Measurements from ENCODE around the gene GFRA4.

Gene GFRA4

DNA sequence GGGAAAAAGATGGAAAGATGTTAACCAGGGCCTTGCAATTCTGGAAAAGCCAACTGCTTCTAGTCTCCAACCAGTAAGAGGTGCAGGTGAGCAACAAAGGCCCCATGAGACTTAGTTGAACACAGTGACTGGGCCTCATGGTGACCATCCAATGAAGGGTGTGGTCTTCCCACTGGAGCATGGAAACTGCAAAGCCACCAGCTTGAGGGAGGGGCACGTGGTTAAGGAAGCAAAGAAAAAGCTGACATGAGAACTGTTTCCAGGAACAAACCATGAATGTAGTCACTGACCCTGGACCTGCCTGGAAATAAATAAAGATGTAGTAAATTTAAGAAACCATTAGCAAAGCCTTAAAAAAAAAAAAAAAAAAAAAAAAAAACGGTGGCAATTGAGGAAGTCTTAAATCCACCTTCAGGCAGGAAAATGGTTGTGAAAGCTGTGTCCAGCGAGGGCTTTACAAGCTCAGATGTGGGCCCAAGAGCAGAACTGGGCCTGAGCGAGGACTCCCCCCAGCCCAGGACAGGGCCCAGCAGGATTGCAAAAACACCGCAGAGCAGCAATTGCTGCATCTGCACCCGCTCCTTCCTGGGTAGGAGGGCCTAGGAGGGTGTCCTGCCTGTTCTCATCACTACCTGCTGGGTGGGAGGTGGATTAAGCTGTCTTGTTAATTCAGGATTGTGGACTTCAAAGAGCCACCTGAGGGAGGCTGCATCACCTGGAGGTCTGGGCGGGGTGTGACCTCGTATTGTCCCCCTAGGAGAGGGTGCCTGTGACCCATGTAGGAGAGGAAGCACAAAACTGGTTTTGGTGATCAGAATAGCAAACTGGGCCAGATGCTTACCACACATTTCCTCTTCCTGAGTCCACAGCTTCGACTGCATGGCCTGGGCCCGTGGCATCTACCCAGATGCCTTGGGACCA, 10.3 kb downstream of the GFRA4 start:
- DNase-seq (ENCODE audit: low read depth) = no peak

GRCh38 chr20:3652221-3652620, 11.0 kb downstream of the GFRA4 start:
- DNase-seq (ENCODE audit: low read depth) = no peak

DNA sequence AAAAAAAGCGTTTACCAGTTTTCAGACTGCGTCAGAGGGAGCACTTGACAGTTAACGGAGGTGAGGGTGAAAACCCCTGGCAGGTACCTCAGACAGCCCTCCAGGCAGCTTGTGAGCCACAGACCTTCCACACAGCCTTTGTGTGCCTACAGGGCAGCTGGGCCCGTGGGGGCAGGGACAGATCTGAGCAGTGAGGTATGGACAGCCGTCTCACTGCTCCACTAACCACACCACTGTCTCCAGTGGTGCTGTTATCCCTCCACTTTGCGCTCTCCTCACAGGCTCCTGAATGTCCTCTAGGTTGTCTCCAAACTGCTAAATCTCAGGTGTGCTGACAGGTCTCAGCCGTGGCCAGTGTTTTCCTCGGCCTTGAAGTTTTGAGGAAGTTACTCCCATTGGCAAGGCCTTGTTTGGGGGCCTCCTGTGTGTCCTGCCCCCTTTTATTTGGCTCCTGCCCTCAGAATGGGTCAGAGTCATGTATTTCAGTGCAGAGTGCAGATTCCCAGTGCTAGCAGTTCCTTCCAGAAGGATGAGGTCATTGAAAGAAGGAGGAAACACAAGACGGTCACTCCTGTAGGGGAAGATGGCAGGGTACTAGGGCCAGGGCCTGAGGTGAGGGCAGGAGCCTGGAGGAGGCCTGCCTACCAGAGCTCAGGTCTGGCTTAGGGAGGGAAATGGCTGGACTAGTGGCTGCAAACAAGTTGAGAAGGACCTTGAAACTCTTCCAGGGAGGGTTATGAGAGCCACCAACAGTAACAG, 11.8 kb downstream of the GFRA4 start:
- DNase-seq (ENCODE audit: low read depth) = no peak

GRCh38 chr20:3648951-3649350, 14.2 kb downstream of the GFRA4 start:
- DNase-seq (ENCODE audit: low read depth) = no peak

GRCh38 chr20:3647473-3647872, 15.7 kb downstream of the GFRA4 start:
- no peak for DNase-seq (ENCODE audit: low read depth)

- DNase-seq (ENCODE audit: low read depth) = no peak
These were observed 16.5 kb downstream of the GFRA4 start for GRCh38 chr20:3646651-3647050.

DNA sequence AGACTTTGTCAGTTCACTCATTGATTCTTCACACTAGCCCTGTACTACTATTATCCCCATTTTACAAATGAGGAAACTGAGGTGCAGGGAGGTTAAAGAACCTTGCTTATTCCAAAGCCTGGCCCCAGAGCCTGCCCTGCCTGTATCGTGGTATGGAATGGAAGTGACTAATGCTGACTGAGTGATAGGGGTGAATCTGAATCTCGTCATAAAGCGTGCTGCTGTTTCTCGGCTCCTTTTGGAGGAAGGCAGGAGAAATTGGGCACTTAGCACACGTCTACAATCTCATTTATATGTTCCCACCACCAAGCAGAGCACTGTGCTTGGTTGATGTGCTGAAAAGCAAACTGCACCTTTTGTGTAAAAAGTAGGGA, 17.1 kb downstream of the GFRA4 start:
- DNase-seq (ENCODE audit: low read depth) = no peak

DNA sequence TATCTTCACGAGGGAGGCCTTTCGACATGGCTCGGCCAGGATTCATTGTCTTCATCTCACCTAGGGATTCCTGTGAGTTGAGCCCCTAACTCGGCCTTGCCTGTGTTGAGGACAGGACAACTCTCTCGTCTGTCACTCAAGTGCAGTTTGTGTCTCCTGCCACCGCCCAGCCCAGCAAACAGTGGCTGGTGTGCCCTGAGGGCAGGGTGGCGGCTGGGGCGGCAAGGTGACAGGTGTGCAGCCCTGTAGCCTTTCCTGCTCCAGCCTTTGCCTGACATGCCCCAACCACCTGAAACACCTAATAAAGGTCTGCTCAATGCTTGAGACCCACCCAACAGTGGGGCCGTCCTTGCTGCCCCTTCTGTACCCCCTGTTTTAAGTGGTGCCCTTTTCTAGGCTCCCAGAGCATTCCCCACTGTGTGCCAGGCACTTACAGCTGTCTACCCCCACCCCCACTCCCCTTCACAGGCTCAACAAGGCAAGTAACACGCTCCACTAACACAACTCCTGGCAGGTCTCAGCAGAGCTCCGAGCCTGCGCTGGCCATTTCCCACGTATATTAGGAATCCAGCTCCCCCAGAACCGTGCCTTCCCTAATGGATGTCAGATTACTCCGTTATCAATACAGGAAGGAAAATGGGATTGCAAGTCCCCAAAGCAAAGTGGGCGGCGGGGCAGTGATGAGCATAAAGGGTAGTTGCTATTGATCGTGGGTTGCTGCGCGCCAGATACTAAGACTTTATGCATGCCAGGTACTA, 17.7 kb downstream of the GFRA4 start:
- DNase-seq (ENCODE audit: low read depth) = no peak

DNA sequence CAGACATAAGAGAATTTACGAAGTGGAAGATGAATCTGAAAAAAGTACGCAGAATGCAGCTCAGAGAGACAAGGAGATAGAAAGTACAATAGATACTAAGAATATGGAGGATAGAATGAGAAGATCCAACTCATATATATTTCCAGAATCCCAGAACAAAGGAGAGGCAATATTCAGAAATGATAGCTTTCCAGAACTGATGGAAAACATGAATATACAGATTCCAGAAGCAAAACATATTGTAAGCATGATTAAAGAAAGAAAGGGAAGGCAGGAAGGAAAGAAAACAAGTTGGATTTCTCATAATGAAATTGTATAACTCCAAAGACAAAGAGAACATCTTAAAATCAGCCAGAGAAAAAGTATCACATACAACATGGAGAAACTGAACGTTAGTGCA, 22.9 kb downstream of the GFRA4 start:
- no peak for DNase-seq (ENCODE audit: low read depth)

GRCh38 chr20:3635346-3635745, 27.9 kb downstream of the GFRA4 start:
- DNase-seq (ENCODE audit: low read depth) = no peak

GRCh38 chr20:3633913-3634478, 29.2 kb downstream of the GFRA4 start:
- no peak for DNase-seq (ENCODE audit: low read depth)

- DNase-seq (ENCODE audit: low read depth) = no peak
These were observed 30.7 kb downstream of the GFRA4 start for GRCh38 chr20:3632311-3633004.

DNA sequence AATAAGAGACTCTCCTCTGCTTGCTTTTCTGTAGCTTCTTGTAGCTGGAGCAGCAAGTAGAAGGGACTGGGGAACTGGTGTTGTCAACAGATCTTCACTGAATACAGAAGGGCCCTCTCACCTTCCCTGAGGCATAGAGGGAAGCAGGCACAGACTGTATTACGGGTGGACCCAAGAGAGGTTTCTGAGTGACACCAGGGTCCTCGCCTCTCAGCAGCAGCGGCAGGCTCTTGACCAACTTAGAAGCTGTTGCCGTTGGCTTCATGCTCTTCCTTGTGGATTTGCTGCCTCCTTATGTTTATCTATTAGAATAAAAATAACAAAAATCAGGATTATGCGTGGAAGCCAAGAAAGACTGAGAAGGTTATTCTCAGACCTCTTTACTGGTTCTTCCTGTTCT, 31.7 kb downstream of the GFRA4 start:
- no peak for DNase-seq (ENCODE audit: low read depth)

GRCh38 chr20:3630429-3630828, 32.8 kb downstream of the GFRA4 start:
- no peak for DNase-seq (ENCODE audit: low read depth)

GRCh38 chr20:3629893-3630292, 33.3 kb downstream of the GFRA4 start:
- no peak for DNase-seq (ENCODE audit: low read depth)

DNA sequence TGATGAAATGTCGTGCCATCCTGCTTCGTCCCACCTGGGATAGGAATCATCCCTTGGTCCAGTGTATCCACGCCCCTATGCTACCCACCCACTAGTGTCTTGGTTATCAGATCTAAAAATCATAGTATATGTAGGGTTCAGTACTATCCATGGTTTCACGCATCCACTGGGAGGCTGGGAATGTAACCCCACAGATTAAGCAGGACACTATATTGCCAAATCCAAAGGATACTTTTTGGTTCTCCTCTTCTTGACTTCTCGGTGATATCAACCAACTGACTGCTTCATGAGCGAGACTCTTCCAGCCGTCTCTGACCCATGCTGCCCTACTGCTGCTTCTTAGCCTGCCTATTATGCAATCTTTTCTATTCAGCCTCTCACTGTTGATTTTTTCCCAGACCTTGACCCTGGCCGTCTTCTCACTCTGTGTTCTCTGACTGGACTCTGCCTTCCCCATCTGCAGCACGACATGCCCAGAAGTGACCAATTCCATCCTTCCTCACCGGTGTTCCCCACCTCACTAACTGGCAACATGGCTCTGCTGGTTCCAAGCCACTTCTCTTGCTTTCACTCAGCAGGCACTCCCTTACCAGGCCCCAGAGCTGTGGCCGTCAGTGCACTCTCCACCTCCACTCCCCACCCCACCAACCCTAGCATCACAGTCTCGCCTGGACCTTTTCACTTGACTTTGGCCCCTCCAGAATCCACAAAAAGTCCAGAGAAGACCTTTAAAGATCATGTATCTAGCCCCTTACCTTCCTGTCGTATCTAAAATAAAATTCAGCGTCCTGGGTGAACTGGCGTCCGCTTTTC, 34.5 kb downstream of the GFRA4 start:
- no peak for DNase-seq (ENCODE audit: low read depth)

DNA sequence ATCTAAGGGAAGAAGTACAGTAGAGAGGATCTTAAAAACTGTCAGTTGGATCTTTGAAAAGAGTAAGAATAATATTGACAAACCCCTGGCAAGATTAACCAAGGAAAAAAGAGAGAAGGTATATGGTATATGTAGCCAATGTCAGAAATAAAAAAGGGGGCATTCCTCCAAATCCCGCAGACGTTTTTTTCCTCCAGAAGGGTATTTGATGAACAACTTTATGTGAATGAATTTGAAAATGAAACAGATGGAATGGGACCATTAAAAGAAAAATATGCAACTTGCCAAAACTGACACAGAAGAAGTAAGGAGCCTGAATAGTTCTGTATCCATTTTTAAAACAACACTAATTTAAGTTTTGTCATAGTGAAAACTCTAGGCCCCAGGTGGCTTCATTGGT, 35.7 kb downstream of the GFRA4 start:
- no peak for DNase-seq (ENCODE audit: low read depth)

GRCh38 chr20:3622406-3622805, 40.8 kb downstream of the GFRA4 start:
- DNase-seq (ENCODE audit: low read depth) = no peak

GRCh38 chr20:3621111-3621510, 42.1 kb downstream of the GFRA4 start:
- DNase-seq (ENCODE audit: low read depth) = no peak

DNA sequence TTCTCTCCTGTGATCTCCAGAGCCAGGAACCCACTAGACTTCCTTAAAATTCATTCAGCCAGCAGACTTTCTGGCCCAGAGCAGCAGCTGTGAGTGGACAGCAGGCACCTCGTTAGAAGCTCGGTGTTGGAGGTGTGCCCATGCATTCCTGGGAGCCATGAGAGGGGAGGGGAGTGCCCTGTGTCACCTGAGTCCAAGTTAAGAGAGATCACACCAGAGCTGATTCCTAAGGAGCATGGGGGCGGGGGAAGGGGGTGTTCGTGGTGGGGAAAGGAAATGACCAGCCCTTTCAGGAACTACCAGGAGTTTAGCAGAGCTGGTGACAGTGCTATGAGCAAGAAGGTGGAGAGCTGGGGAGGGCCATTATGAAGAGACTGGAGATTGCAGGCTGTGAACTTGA, 46.9 kb downstream of the GFRA4 start:
- no peak for DNase-seq (ENCODE audit: low read depth)
